PC-3 (cell line): ENCODE results near the gene IDI2. TPM values are rescaled to one million over a fixed set of nuclear protein-coding genes. Genes with fewer than 3 reads are reported as not detected.

Experiments used
- ATAC-seq: fragments of 200-7000 bp; cut with Tn5 transposase; 2 replicates; pipeline ENCODE4 v1.9.1; 2020; ENCODE audit warnings: mild to moderate bottlenecking, moderate library complexity
- BruUV-seq: library from RNA; stranded (reverse); fragments of 400-500 nt; replicated peaks from 2 replicates; lab custom pipeline; 2021; lab: Mats Ljungman, UMichigan
- CTCF ChIA-PET: fragments of 300-600 bp; sonication (Branson Sonifier 250); formaldehyde crosslinking; loops from one replicate; lab custom pipeline; 2022; ENCODE audit warnings: antibody characterized with exemption; lab: Charles Lee
- POLR2A ChIA-PET: fragments of 300-600 bp; sonication (Branson Sonifier 250); formaldehyde crosslinking; loops from one replicate; lab custom pipeline; 2022; ENCODE audit warnings: antibody characterized with exemption; ENCODE audit not compliant: unreplicated experiment; lab: Charles Lee
- DNase-seq: peaks from one replicate; pipeline ENCODE4 v3.0.0-alpha.2; 2015
- H2AFZ ChIP-seq: fragments of 300-600 bp; sonication (generic); 2 replicates; pipeline ENCODE4 v1.6.0; 2016; ENCODE audit warnings: antibody characterized with exemption, low read length
- H3F3A ChIP-seq: fragments of 300-600 bp; sonication (generic); one replicate; pipeline ENCODE4 v1.6.0; 2017; ENCODE audit warnings: antibody characterized with exemption, low read length, control low read depth, mild to moderate bottlenecking; ENCODE audit not compliant: unreplicated experiment
- H3K27ac ChIP-seq: fragments of 300-600 bp; sonication (generic); 2 replicates; pipeline ENCODE4 v1.5.1; 2016; ENCODE audit warnings: mild to moderate bottlenecking, low read length
- H3K27me3 ChIP-seq: fragments of 300-600 bp; sonication (generic); 2 replicates; pipeline ENCODE4 v1.6.1; 2016; ENCODE audit warnings: low read length, mixed read lengths
- H3K36me3 ChIP-seq: fragments of 300-600 bp; sonication (generic); 2 replicates; pipeline ENCODE4 v1.6.1; 2016; ENCODE audit warnings: low read depth, mixed run types, low read length, mixed read lengths
- H3K4me1 ChIP-seq: fragments of 300-600 bp; sonication (generic); 2 replicates; pipeline ENCODE4 v1.5.1; 2016; ENCODE audit warnings: low read length; ENCODE audit not compliant: insufficient read depth
- H3K4me2 ChIP-seq: fragments of 300-600 bp; sonication (generic); 2 replicates; pipeline ENCODE4 v1.6.0; 2016; ENCODE audit warnings: low read length
- H3K4me3 ChIP-seq: fragments of 300-600 bp; sonication (generic); 2 replicates; pipeline ENCODE4 v1.5.1; 2016; ENCODE audit warnings: mild to moderate bottlenecking, low read length, mixed read lengths
- H3K79me2 ChIP-seq: fragments of 300-600 bp; sonication (generic); 2 replicates; pipeline ENCODE4 v1.6.1; 2017; ENCODE audit warnings: low read length, mixed read lengths
- H3K9ac ChIP-seq: fragments of 300-600 bp; sonication (generic); 2 replicates; pipeline ENCODE4 v1.6.0; 2016; ENCODE audit warnings: mild to moderate bottlenecking, low read length
- H3K9me2 ChIP-seq: fragments of 300-600 bp; sonication (generic); replicated peaks from 2 replicates; pipeline ENCODE4 v1.6.1; 2016; ENCODE audit warnings: mixed run types, low read length, mixed read lengths
- H3K9me3 ChIP-seq: fragments of 300-600 bp; sonication (generic); 2 replicates; pipeline ENCODE4 v1.6.1; 2016; ENCODE audit warnings: low read length, mixed read lengths
- H4K20me1 ChIP-seq: fragments of 300-600 bp; sonication (generic); 2 replicates; pipeline ENCODE4 v1.6.1; 2016; ENCODE audit warnings: low read length, mixed read lengths
- CTCF ChIP-seq: fragments of 300-600 bp; sonication (generic); conservative IDR thresholded peaks from 2 replicates; pipeline ENCODE4 v1.5.1; 2017; ENCODE audit warnings: antibody characterized with exemption, low read depth, mild to moderate bottlenecking, low read length
- EZH2 ChIP-seq: fragments of 300-600 bp; sonication (generic); IDR thresholded peaks from one replicate; pipeline ENCODE4 v1.6.1; 2017; ENCODE audit warnings: antibody characterized with exemption, mild to moderate bottlenecking, low read length; ENCODE audit not compliant: unreplicated experiment
- EZH2phosphoT487 ChIP-seq: fragments of 300-600 bp; sonication (generic); IDR thresholded peaks from 2 replicates; pipeline ENCODE4 v1.6.1; 2018; ENCODE audit warnings: mild to moderate bottlenecking, antibody characterized with exemption, low read length, borderline replicate concordance
- intact Hi-C: fragments of 100-400 bp; cut with micrococcal nuclease; formaldehyde crosslinking; loops from 2 replicates; pipeline ENCODE4 v1.9.0; 2023
- total RNA-seq: library from RNA; depleted of rRNA; stranded (reverse); fragments of >200 nt; gene quantifications from 2 replicates; pipeline ENCODE4 v1.2.3, GENCODE V29; 2014

IDI2 gene
- total RNA-seq, 1 experiment from 2014 or later = not detected

DNA sequence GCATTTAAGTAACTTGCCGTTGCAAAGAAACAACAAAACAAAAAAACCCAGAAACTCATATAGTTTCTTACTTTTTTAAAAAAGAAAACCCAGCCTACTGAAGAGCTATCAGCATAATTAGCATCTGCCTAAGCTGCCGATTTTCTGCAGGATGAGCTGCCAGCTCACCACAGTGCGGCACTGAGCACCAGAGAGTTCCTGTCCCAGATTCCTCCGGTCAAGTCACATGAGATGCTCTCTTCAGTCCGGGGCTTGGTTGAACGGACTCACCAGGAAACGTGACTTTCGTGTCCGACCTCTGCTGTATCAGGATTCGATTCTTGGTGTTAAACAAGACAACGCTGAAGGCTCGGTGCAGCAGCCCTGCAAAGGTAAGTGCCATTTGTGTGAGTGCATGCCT lies 3.2 kb downstream of the IDI2 start:
- no TSS peak for BruUV-seq
- Histone ChIP-seq H2AFZ (no peak overlapping the region), H4K20me1 (no peaks in the 10 kb centered on the region), H3K9me3 (no peaks in the 10 kb centered on the region), H3K27ac (no peak overlapping the region), H3K27me3 (no peaks in the 10 kb centered on the region), H3K4me3 (no peak overlapping the region), H3K79me2 (no peaks in the 10 kb centered on the region), H3K4me1 (no peaks in the 10 kb centered on the region), H3K9me2 (no peaks in the 10 kb centered on the region), H3F3A (no peaks in the 10 kb centered on the region), H3K4me2 (no peak overlapping the region), H3K36me3 (peaks cover 6% of the 10 kb centered on the region; the same call in 1 of the 2 replicates), H3K9ac (no peak overlapping the region)
- no peak for DNase-seq
- intact Hi-C loops = no loop called here
- ChIA-PET POLR2A (no interaction called here), CTCF (no interaction called here)
- no peak for ATAC-seq
- no peak for TF ChIP-seq CTCF
- no peak for TF ChIP-seq EZH2
- TF ChIP-seq EZH2phosphoT487 = no peak

DNA sequence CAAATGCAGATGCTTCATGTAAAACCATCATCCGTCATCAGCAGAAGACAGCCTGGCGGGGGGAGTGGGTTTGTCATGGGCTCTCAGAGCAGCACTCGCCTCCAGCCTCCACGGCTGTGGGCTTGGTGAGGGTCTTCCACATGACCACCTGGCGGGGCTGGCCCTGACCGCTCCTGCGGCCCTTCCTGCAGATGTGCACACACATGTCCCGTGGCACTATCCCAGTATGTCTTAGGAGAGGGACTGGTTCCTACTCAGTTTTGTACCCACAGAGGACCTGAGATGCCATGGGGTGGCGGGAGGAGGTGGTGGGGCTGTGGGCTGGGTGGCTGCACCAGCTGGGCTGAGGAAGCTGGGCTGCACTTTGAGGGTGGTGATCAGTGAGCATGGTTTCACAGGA lies 4.7 kb downstream of the IDI2 start:
- H2AFZ ChIP-seq = no peak overlapping the region
- DNase-seq = no peak
- no peak for TF ChIP-seq EZH2phosphoT487
- TF ChIP-seq EZH2 = no peak
- TF ChIP-seq CTCF = no peak
- CTCF ChIA-PET = no interaction called here
- H3F3A ChIP-seq = no peaks in the 10 kb centered on the region
- peaks cover 10% of the 10 kb centered on the region for H3K36me3 ChIP-seq
- H3K4me2 ChIP-seq = no peak overlapping the region
- H3K27ac ChIP-seq = no peak overlapping the region
- H3K9me3 ChIP-seq = no peaks in the 10 kb centered on the region
- no peaks in the 10 kb centered on the region for H4K20me1 ChIP-seq
- no peaks in the 10 kb centered on the region for H3K27me3 ChIP-seq
- H3K4me3 ChIP-seq = no peak overlapping the region
- POLR2A ChIA-PET = no interaction called here
- no peaks in the 10 kb centered on the region for H3K9me2 ChIP-seq
- H3K9ac ChIP-seq = no peak overlapping the region
- BruUV-seq = no TSS peak
- H3K79me2 ChIP-seq = no peaks in the 10 kb centered on the region
- no peaks in the 10 kb centered on the region for H3K4me1 ChIP-seq
- intact Hi-C loops = no loop called here
- no peak for ATAC-seq

- H3K4me1 ChIP-seq = no peaks in the 10 kb centered on the region
- H3K9ac ChIP-seq = no peak overlapping the region
- no peaks in the 10 kb centered on the region for H3K9me3 ChIP-seq
- no peaks in the 10 kb centered on the region for H4K20me1 ChIP-seq
- no peaks in the 10 kb centered on the region for H3K79me2 ChIP-seq
- no peaks in the 10 kb centered on the region for H3F3A ChIP-seq
- POLR2A ChIA-PET = no interaction called here
- no peak overlapping the region for H2AFZ ChIP-seq
- TF ChIP-seq EZH2phosphoT487 (no peak), CTCF (no peak), EZH2 (no peak)
- ATAC-seq (no peak), DNase-seq (no peak)
- CTCF ChIA-PET = no interaction called here
- no peak overlapping the region for H3K4me3 ChIP-seq
- intact Hi-C loops = no loop called here
- no peaks in the 10 kb centered on the region for H3K9me2 ChIP-seq
- no peak overlapping the region for H3K4me2 ChIP-seq
- no TSS peak for BruUV-seq
- H3K27me3 ChIP-seq = no peaks in the 10 kb centered on the region
- H3K36me3 ChIP-seq = peaks cover 10% of the 10 kb centered on the region
- H3K27ac ChIP-seq = no peak overlapping the region
Measured at GRCh38 chr10:1020460-1020859, 5.2 kb downstream of the IDI2 start.
